ENCODE results near the gene TRPM3. TPM values are rescaled to one million over a fixed set of nuclear protein-coding genes. Genes with fewer than 3 reads are reported as not detected.

The TRPM3 gene
- total RNA-seq, 4 donors from 2014 or later: 5.2 to 8.1 (median 7.3) TPM

- Histone ChIP-seq H3K4me1 (peaks cover 0 to 53% (median 16%) of the 10 kb centered on the region in 4 donors), H3K27ac (peak overlapping the region in 3 of 4 donors; percentile 29 to 81 (median 67)), H3K4me3 (no peak overlapping the region), H3K9me3 (no peaks in the 10 kb centered on the region), H3K36me3 (no peaks in the 10 kb centered on the region), H3K27me3 (no peaks in the 10 kb centered on the region)
- no peak for TF ChIP-seq EP300 (IDR thresholded peaks at IDR 0.05)
- TF ChIP-seq POLR2A (IDR thresholded peaks at IDR 0.05): no peak
- no peak for TF ChIP-seq CTCF (IDR thresholded peaks at IDR 0.05)
- WGBS, 2 donors: 94 to 95% methylated on average over 4 of the region's 4 CpGs
- DNase-seq (ENCODE audit: low spot score in 2 of 2): no peak
Measured at GRCh38 chr9:70563010-70563409, 558.4 kb downstream of the TRPM3 start.

- no peak for DNase-seq (ENCODE audit: low spot score in 2 of 2)
- H3K27ac ChIP-seq: peak overlapping the region in 3 of 4 donors; percentile 36 to 81 (median 67)
- H3K4me3 ChIP-seq: no peak overlapping the region
- H3K36me3 ChIP-seq: no peaks in the 10 kb centered on the region
- peaks cover 0 to 42% (median 12%) of the 10 kb centered on the region in 4 donors for H3K4me1 ChIP-seq
- no peaks in the 10 kb centered on the region for H3K27me3 ChIP-seq
- H3K9me3 ChIP-seq: no peaks in the 10 kb centered on the region
- peak; percentile 28 to 46 for TF ChIP-seq EP300 (IDR thresholded peaks at IDR 0.05)
- TF ChIP-seq CTCF (IDR thresholded peaks at IDR 0.05): no peak
- TF ChIP-seq POLR2A (IDR thresholded peaks at IDR 0.05): no peak
- 56 to 58% methylated on average over 3 of the region's 3 CpGs for WGBS, 2 donors
Measured at GRCh38 chr9:70561786-70562395, 559.5 kb downstream of the TRPM3 start.

- no peak for DNase-seq (ENCODE audit: low spot score in 2 of 2)
- Histone ChIP-seq H3K27me3 (no peaks in the 10 kb centered on the region), H3K4me3 (no peak overlapping the region), H3K4me1 (peaks cover 0 to 34% (median 9%) of the 10 kb centered on the region in 4 donors), H3K36me3 (no peaks in the 10 kb centered on the region), H3K27ac (peak overlapping the region in 3 of 4 donors; percentile 36 to 81 (median 67)), H3K9me3 (no peaks in the 10 kb centered on the region)
- TF ChIP-seq CTCF (IDR thresholded peaks at IDR 0.05) (no peak), POLR2A (IDR thresholded peaks at IDR 0.05) (no peak), EP300 (IDR thresholded peaks at IDR 0.05) (no peak)
- 76% methylated on average over 4 of the region's 4 CpGs for WGBS, 2 donors
Measured at GRCh38 chr9:70561111-70561510, 560.3 kb downstream of the TRPM3 start.

GRCh38 chr9:70559102-70559501 lies 562.3 kb downstream of the TRPM3 start:
- DNase-seq (ENCODE audit: low spot score in 2 of 2): no peak
- Histone ChIP-seq H3K4me3 (no peak overlapping the region), H3K27me3 (no peaks in the 10 kb centered on the region), H3K9me3 (no peaks in the 10 kb centered on the region), H3K27ac (no peak overlapping the region), H3K4me1 (peaks cover 0 to 45% (median 14%) of the 10 kb centered on the region in 4 donors), H3K36me3 (no peaks in the 10 kb centered on the region)
- no peak for TF ChIP-seq POLR2A (IDR thresholded peaks at IDR 0.05)
- no peak for TF ChIP-seq EP300 (IDR thresholded peaks at IDR 0.05)
- TF ChIP-seq CTCF (IDR thresholded peaks at IDR 0.05): no peak

- H3K27ac ChIP-seq: no peak overlapping the region
- DNase-seq (ENCODE audit: low spot score in 2 of 2): no peak
- TF ChIP-seq EP300 (IDR thresholded peaks at IDR 0.05): no peak
- no peak for TF ChIP-seq CTCF (IDR thresholded peaks at IDR 0.05)
- no peak for TF ChIP-seq POLR2A (IDR thresholded peaks at IDR 0.05)
- no peaks in the 10 kb centered on the region for H3K36me3 ChIP-seq
- peaks cover 0 to 40% (median 14%) of the 10 kb centered on the region in 4 donors for H3K4me1 ChIP-seq
- WGBS, 2 donors: 84 to 91% methylated on average over 6 of the region's 6 CpGs
- H3K27me3 ChIP-seq: no peaks in the 10 kb centered on the region
- no peak overlapping the region for H3K4me3 ChIP-seq
- no peaks in the 10 kb centered on the region for H3K9me3 ChIP-seq
Measured at GRCh38 chr9:70557661-70558369, 563.6 kb downstream of the TRPM3 start.
